Colonic mucosa (tissue), 4 donors: ENCODE measurements around the gene TAF3. TPM values are rescaled to one million over a fixed set of nuclear protein-coding genes. Genes with fewer than 3 reads are reported as not detected.

Experiments used
- DNase-seq: peaks from one replicate; pipeline ENCODE4 v3.0.0-alpha.2; 2020
- H3K27ac ChIP-seq: fragments of 200-600 bp; one replicate; pipeline ENCODE4 v1.8.0; 2021
- H3K27me3 ChIP-seq: fragments of 200-600 bp; one replicate; pipeline ENCODE4 v1.8.0; 2021
- H3K36me3 ChIP-seq: fragments of 200-600 bp; one replicate; pipeline ENCODE4 v1.8.0; 2021
- H3K4me1 ChIP-seq: fragments of 200-600 bp; one replicate; pipeline ENCODE4 v1.8.0; 2021; ENCODE audit warnings: mild to moderate bottlenecking
- H3K4me3 ChIP-seq: fragments of 200-600 bp; one replicate; pipeline ENCODE4 v1.8.0; 2021
- H3K9ac ChIP-seq, 2 donors: one replicate each; pipeline ENCODE4 v1.7.0; 2013; ENCODE audit warnings: control low read depth in 2 of 2, low read depth in 2 of 2, low read length in 2 of 2
- H3K9me3 ChIP-seq: fragments of 200-600 bp; one replicate; pipeline ENCODE4 v1.8.0; 2021
- intact Hi-C: fragments of 100-400 bp; cut with DNase I; formaldehyde crosslinking; loops from one replicate; pipeline ENCODE4 v1.14.1; 2022
- total RNA-seq, 2 donors: library from RNA; stranded (reverse); fragmentation: NEBNext Ultra II Directional in 1 of 2; extraction: Animal tissue kit (Norgen Biotek cat#: 25700) in 1 of 2; gene quantifications; one replicate each; pipeline ENCODE4 v1.2.1, GENCODE V29; 2021
- TF ChIP-seq, protein P1 (sequence below): fragments of 200-600 bp; IDR thresholded peaks from one replicate; pipeline ENCODE4 v1.8.0; 2022; ENCODE audit warnings: antibody characterized with exemption, mild to moderate bottlenecking
- donor health status: healthy.
- donor health status: DM: no; HTN: no; CAD: no.
- donor health status: DM: no; HTN: no; CAD: no.

The TAF3 gene
- total RNA-seq, 2 donors from 2014 or later: 4.4 to 6.3 TPM

DNA sequence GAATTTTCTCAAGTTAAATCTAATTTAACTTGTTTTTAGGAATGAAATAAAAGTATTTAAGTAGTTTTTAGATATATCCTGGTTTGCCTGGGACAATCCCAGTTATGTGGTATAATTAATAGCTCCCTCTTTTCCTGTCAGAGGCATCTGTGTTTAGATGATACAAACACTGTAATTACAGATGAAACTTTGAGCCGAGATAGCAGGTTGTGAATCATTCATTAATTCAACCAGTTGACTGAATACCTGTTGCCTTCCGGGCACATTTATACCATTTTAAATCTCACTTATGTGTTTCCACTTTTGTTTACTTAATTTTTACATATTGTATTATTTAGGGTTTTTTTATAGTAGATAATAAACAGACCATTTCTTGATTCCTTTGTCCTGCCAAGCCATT is 154.1 kb downstream of the TAF3 start:
- no peaks in the 10 kb centered on the region for H3K4me1 ChIP-seq
- no peaks in the 10 kb centered on the region for H3K27me3 ChIP-seq
- H3K27ac ChIP-seq: no peak overlapping the region
- no peak overlapping the region for H3K9ac ChIP-seq
- no peaks in the 10 kb centered on the region for H3K36me3 ChIP-seq
- intact Hi-C loops: no loop called here
- H3K4me3 ChIP-seq: no peak overlapping the region
- no peak for DNase-seq
- TF ChIP-seq, protein P1, sequence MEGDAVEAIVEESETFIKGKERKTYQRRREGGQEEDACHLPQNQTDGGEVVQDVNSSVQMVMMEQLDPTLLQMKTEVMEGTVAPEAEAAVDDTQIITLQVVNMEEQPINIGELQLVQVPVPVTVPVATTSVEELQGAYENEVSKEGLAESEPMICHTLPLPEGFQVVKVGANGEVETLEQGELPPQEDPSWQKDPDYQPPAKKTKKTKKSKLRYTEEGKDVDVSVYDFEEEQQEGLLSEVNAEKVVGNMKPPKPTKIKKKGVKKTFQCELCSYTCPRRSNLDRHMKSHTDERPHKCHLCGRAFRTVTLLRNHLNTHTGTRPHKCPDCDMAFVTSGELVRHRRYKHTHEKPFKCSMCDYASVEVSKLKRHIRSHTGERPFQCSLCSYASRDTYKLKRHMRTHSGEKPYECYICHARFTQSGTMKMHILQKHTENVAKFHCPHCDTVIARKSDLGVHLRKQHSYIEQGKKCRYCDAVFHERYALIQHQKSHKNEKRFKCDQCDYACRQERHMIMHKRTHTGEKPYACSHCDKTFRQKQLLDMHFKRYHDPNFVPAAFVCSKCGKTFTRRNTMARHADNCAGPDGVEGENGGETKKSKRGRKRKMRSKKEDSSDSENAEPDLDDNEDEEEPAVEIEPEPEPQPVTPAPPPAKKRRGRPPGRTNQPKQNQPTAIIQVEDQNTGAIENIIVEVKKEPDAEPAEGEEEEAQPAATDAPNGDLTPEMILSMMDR: no peak
- H3K9me3 ChIP-seq: no peaks in the 10 kb centered on the region

DNA sequence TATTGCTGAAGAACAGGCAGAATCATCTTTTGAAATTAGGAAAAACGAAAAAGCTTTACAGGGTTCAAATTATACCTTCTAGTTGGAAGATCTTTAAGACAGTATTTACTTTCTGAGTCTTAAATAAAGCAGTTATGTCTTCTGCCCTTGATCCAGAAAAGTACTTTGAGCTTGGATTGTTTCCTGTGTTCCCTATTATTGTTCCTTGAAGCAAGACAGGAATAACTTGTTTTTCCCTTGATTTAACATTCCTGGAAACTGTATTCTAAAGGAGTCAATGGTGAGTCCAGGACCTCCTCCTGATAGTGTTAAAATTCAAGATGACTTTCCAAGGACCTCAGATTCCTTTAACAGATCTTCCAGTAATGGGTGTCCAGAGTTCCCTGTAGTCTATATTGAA is 161.9 kb downstream of the TAF3 start:
- no peak for DNase-seq

DNA sequence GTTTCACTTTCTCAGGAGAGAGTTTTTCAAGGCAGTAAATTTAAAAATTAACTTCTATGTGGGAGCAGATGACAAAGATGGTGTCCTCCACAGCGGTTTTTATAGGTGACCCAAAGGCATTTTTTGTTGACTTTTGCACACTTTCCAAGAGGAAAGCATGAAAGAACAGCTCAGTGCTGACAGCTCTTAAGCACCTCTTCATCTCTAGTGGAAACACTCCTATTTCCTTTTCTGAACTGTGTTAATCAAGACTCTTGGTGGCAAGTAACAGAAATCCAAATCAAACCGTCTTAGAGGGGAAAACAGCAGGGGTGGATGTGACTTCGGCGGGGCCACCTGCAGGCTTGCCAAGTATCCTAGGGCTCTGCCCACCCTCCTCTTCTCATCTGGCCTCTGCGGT is 164.4 kb downstream of the TAF3 start:
- DNase-seq: no peak
- Histone ChIP-seq H3K9me3 (no peaks in the 10 kb centered on the region), H3K9ac (no peak overlapping the region), H3K4me3 (no peak overlapping the region), H3K36me3 (no peaks in the 10 kb centered on the region), H3K27ac (no peak overlapping the region), H3K4me1 (no peaks in the 10 kb centered on the region), H3K27me3 (no peaks in the 10 kb centered on the region)
- intact Hi-C loops: no loop called here
- TF ChIP-seq, protein P1: no peak

More for the DNA sequence above, 161.9 kb downstream of the TAF3 start:
- TF ChIP-seq, protein P1: no peak
- intact Hi-C loops: no loop called here
- H3K4me3 ChIP-seq: no peak overlapping the region
- no peak overlapping the region for H3K27ac ChIP-seq
- H3K9me3 ChIP-seq: no peaks in the 10 kb centered on the region
- no peaks in the 10 kb centered on the region for H3K27me3 ChIP-seq
- no peaks in the 10 kb centered on the region for H3K36me3 ChIP-seq
- no peaks in the 10 kb centered on the region for H3K4me1 ChIP-seq
- no peak overlapping the region for H3K9ac ChIP-seq

DNA sequence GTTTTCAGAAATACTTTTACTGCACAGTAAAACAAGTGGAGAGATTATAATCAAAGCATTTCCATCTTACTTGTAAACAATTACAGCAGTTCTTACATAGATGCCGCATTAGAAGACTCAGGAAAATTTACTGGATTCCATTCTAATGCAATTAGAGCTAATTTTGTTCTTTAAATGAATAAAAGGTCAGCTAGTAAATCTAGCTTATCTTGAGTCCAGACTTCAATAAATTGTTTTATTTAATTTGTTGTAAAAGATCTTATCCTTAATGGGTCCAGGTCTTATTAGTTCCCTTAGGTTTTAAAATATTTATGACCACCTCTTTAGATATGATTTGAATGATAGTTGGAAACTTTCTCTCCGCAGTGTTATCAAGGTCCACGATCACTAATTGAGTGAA is 166.0 kb downstream of the TAF3 start:
- intact Hi-C loops: no loop called here
- no peaks in the 10 kb centered on the region for H3K27me3 ChIP-seq
- no peak overlapping the region for H3K4me3 ChIP-seq
- H3K9ac ChIP-seq: no peak overlapping the region
- no peak for DNase-seq
- H3K27ac ChIP-seq: no peak overlapping the region
- H3K4me1 ChIP-seq: no peaks in the 10 kb centered on the region
- H3K9me3 ChIP-seq: no peaks in the 10 kb centered on the region
- TF ChIP-seq, protein P1: no peak
- H3K36me3 ChIP-seq: no peaks in the 10 kb centered on the region

DNA sequence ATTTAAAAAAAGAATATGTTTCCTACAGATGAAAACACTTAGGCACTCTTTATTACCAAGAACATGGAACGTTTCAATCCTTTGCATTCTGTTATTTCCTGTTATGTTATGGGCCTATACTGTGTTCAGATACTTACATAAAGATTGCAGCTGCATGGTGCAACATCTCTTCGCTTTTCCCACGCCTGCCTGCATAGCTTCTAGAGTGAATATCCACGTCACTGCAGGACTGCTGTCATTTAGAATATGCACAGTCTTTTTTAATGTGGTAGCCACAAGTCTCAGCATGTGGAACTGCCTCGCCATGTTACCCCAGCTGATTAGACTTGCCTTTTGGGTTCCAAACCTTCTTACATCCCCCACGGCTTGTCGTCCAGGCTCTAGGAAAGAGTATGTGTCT is 166.6 kb downstream of the TAF3 start:
- H3K27me3 ChIP-seq: no peaks in the 10 kb centered on the region

More for the DNA sequence above, 166.6 kb downstream of the TAF3 start:
- Histone ChIP-seq H3K36me3 (no peaks in the 10 kb centered on the region), H3K27ac (no peak overlapping the region), H3K4me1 (no peaks in the 10 kb centered on the region), H3K4me3 (no peak overlapping the region), H3K9me3 (no peaks in the 10 kb centered on the region), H3K9ac (no peak overlapping the region)
- intact Hi-C loops: no loop called here
- TF ChIP-seq, protein P1: no peak
- DNase-seq: no peak
